Ectodermal cell (in vitro differentiated cells): ENCODE data around the gene CTSA.

Experiments used
- H3K27ac ChIP-seq: 2 replicates; pipeline ENCODE4 v1.7.0; 2013; ENCODE audit warnings: mild to moderate bottlenecking, low read depth, low read length; ENCODE audit not compliant: insufficient read depth, poor library complexity, severe bottlenecking
- H3K27me3 ChIP-seq: 2 replicates; pipeline ENCODE4 v1.7.0; 2013; ENCODE audit warnings: mild to moderate bottlenecking, low read length; ENCODE audit not compliant: insufficient read depth, control insufficient read depth, poor library complexity, severe bottlenecking
- H3K36me3 ChIP-seq: one replicate; pipeline ENCODE4 v1.7.0; 2013; ENCODE audit warnings: low read length; ENCODE audit not compliant: control insufficient read depth, insufficient read depth
- H3K4me1 ChIP-seq: one replicate; pipeline ENCODE4 v1.7.0; 2013; ENCODE audit warnings: low read length; ENCODE audit not compliant: control insufficient read depth, insufficient read depth
- H3K4me3 ChIP-seq: 2 replicates; pipeline ENCODE4 v1.7.0; 2013; ENCODE audit warnings: low read depth, low read length, control low read depth; ENCODE audit not compliant: insufficient read depth
- H3K9me3 ChIP-seq: 2 replicates; pipeline ENCODE4 v1.7.0; 2013; ENCODE audit warnings: mild to moderate bottlenecking, low read length, moderate library complexity; ENCODE audit not compliant: control insufficient read depth
- WGBS, 2 experiments: methylation state at CpG; one replicate each; pipeline ENCODE4 v1.1.7; 2013; ENCODE audit warnings: missing lambda C conversion rate in 2 of 2; 5-methylcytosine and 5-hydroxymethylcytosine counted together

Gene CTSA

DNA sequence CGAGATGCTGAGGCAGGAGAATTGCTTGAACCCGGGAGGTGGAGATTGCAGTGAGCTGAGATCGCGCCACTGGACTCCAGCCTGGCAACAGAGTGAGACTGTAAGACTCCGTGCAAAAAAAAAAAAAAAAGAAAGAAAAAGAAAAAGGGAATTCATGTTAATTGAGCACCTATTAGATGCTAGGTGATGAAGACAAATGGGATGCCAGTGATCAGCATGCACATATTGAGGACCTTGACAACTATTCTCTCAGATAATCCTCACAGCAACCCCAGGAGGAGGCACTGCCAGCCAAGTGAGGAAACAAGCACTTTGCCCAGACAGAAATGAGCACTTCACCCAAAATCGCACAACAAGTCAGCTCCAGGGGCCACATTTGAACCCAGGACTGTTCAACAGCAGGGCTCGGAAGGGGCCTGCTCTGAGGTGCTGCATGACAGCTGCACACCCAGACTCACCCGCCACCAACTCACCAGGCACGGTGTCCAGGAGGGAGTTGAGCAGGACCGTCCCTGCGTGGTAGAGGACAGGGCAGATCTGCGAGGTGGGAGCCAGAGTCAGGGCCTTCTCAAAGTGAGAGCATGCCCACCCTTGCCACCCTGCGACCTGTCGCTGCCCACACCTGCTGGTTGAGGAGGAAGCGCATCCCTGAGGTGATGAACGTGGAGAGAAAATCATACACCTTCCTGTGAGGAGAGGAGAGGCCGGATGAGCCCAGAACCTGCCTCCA lies 16.2 kb downstream of the CTSA start:
- H3K4me1 ChIP-seq: peaks cover 10% of the 10 kb centered on the region
- no peaks in the 10 kb centered on the region for H3K27me3 ChIP-seq
- no peaks in the 10 kb centered on the region for H3K9me3 ChIP-seq
- 94 to 95% methylated on average over 17 of the region's 17 CpGs for WGBS, 2 experiments
- no peak overlapping the region for H3K27ac ChIP-seq
- H3K36me3 ChIP-seq: peaks cover 43% of the 10 kb centered on the region
- no peak overlapping the region for H3K4me3 ChIP-seq

DNA sequence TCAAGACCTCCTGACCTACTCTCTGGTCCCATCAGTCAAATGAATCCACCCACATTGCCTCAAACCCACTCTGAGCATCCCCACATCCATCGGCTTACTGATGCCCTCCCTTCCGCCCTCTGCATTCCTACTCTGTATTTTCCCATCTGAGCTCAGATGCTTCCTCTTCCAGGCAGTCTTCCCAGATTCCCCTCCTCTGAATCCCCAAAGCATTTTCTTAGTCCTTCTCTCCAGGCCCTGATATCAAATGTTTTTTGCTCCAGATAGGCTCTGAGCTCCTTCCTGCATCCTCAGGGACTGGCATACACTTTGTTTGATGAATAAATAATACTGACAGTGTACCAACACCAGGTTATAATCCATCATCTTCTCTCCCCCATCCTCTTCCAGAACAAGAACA lies 16.9 kb downstream of the CTSA start:
- WGBS, 2 experiments: 97% methylated on average over 2 of the region's 2 CpGs
- Histone ChIP-seq H3K27me3 (no peaks in the 10 kb centered on the region), H3K4me3 (no peak overlapping the region), H3K9me3 (no peaks in the 10 kb centered on the region), H3K4me1 (peaks cover 13% of the 10 kb centered on the region), H3K27ac (no peak overlapping the region), H3K36me3 (peaks cover 40% of the 10 kb centered on the region)

DNA sequence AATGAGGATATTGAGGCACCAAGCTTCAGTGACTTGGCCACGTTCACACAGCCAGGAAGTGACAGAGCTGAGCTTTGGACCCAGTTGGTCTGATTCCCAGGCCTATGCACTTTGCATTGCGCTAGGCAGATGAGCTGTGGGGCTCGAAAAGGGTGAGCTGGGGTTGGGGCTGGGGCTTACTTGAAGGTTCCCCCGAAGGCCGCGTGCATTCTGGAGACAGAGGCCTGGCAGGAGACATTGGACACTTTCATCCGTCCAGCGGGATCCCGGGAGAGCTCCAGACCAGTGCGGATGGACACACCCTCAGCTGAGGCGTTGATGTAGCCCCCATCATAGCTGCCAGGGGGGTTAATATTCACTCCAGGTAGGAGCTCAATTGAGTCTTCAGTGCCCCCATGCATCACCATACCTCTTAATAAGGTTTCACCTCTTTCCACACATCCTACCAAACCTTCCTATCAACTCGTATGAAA lies 18.2 kb downstream of the CTSA start:
- H3K36me3 ChIP-seq: peaks cover 38% of the 10 kb centered on the region
- peaks cover 13% of the 10 kb centered on the region for H3K4me1 ChIP-seq
- no peaks in the 10 kb centered on the region for H3K9me3 ChIP-seq
- WGBS, 2 experiments: 93 to 96% methylated on average over 12 of the region's 12 CpGs
- no peaks in the 10 kb centered on the region for H3K27me3 ChIP-seq
- H3K4me3 ChIP-seq: no peak overlapping the region
- no peak overlapping the region for H3K27ac ChIP-seq

DNA sequence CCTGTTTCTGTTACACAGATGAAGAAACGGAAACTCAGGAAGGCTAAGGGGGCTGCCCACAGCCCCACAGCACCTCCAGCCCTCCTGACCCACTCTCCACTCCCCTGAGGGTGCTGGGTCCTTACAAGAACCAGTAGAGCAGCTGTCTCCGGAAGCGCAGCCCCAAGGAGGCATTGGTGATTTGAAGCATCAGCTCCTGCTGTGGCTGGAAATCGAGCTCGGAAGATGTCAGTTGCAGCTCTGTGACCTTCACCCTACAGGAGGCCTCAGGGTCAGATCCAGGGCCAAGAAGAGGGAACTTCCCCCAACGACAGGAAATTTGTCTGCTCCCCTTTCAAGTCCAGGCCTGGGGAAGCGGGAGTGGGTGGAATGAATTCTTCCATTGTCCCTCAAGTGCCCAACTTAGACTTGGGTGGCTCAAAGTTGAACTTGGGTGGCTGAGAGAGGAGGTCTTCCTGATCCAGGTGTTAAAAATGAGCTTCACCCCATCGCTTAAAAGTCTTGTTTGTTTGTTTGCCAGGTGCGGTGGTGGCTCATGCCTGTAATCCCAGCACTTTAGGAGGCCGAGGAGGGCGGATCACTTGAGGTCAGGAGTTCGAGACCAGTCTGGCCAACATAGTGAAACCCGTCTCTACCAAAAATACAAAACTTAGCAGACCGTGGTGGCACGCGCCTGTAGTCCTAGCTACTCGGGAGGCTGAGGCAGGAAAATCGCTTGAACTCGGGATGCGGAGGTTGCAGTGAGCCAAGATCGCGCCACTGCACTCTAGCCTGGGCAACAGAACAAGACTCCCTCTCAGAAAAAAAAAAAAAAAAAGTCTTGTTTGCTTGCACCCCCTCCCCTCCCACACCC lies 18.9 kb downstream of the CTSA start:
- Histone ChIP-seq H3K27ac (no peak overlapping the region), H3K4me3 (peak overlapping the region; percentile 69), H3K36me3 (peaks cover 31% of the 10 kb centered on the region), H3K27me3 (no peaks in the 10 kb centered on the region), H3K4me1 (peaks cover 13% of the 10 kb centered on the region), H3K9me3 (no peaks in the 10 kb centered on the region)
- 88% methylated on average over 21 to 22 of the region's 22 CpGs for WGBS, 2 experiments

DNA sequence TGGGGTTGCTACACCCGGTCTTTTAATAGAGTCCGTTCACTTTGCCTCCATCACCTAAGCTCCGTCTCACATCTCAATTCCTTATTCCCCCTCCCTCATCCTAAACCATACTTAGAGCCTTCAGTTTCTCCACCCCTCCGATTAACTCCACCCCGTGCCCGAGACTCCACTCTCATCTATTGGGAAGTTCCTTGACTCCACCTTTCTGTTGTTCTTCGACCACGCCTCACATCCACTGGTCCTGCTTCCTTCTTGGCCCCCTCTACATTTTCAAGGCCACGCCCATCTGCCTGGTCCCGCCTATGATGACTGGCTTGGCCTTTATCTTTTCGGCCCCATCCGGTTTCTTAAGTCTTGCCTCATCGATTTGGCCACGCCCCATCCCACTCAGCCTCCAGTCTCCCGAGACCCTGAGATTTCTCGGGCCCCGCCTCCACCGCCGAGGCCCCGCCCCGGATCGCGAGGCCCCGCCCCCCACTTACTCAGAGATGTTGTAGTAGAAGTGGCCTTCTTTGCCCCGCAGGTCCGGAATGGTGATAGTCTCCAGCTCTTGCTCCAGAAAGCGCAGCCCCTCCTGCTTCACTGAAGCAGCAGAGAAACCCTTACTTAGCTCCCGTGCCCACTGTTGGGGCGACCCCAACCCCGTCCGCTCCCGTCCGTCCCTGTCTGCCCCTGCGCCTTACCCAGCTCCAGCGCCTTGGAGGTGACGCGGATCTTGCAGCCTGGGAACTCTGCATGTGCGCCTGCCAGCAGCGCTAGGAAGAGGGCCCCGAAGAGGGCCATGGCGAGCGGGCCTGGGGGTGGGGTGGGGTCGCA lies 19.7 kb downstream of the CTSA start:
- WGBS, 2 experiments: 2 to 3% methylated on average over 43 of the region's 43 CpGs
- Histone ChIP-seq H3K4me1 (peaks cover 13% of the 10 kb centered on the region), H3K9me3 (no peaks in the 10 kb centered on the region), H3K36me3 (peaks cover 23% of the 10 kb centered on the region), H3K27ac (peak overlapping the region; percentile 96), H3K4me3 (peak overlapping the region; percentile 69), H3K27me3 (no peaks in the 10 kb centered on the region)

DNA sequence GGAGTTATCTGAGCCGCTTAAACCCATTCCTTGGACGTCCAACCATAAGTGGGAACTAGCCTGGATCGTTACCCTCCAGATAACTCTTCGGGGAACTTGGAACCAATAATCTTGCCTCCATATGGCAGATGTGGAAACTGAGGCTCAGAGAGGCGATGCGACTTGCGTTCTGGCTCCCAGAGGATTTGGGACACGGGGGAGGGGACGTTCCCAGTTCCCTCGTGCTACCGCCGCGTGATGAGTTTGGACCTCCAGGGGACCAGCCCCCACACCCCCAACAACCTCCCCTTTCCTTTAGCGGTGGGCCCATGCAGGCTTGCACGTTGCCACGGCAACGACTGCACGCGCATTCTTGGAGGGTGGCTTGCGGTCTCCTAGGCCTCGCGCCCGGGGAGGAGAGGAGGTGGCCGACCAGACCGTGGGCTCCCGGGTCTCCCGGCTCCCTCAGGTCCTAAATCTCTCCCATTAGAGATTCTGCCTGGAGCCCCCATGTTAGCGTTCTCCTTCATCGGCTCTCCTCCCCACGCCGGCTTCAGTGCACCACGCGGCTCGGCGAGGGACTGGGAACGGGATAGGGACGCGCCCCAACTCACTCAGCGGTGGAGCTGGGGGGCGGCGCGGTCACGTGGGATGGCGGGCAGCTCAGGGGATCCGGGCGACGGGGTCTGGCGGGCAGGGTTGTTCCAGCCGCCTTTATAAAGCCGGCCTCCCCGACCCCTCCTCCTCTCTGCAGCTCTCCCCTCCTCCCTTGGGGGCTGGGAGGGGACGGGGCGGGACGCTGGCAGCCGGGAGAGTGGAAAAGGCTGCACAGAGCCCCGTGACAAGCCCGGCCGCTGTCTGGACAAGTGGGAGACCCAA lies 20.6 kb downstream of the CTSA start, which contains the start of gene PLTP:
TSS of gene PLTP (minus strand) at position 670 of the 858 bp plus-strand sequence. CDS start 703 bp downstream, outside the sequence.
- peak within 1 kb of the TSS; percentile 96 for H3K27ac ChIP-seq
- peaks cover 13% of the 10 kb centered on the region for H3K4me1 ChIP-seq
- no peaks in the 10 kb centered on the region for H3K9me3 ChIP-seq
- 1% methylated on average over 58 of the region's 58 CpGs for WGBS, 2 experiments
- H3K36me3 ChIP-seq: peaks cover 17% of the 10 kb centered on the region
- peak within 1 kb of the TSS; percentile 69 for H3K4me3 ChIP-seq
- H3K27me3 ChIP-seq: no peaks in the 10 kb centered on the region

DNA sequence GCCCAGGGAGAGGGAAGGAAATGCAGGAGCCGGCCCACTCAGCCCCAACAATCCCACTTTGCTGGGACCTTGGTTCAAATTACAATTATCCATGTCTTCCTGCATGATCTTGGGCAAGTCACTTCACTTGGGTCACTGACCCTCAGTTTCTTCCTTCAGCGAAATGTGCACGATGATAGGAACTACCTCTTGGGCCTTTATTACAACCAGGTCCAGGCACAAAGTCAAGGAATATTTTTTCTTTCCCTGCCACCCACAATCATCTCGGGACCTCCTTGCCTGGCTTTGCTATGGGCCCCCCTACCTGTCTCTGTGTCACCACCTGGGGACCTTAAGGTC lies 21.2 kb downstream of the CTSA start:
- Histone ChIP-seq H3K27ac (no peak overlapping the region), H3K4me1 (peaks cover 13% of the 10 kb centered on the region), H3K9me3 (no peaks in the 10 kb centered on the region), H3K27me3 (no peaks in the 10 kb centered on the region), H3K36me3 (peaks cover 16% of the 10 kb centered on the region), H3K4me3 (peak overlapping the region; percentile 69)
- WGBS, 2 experiments: 39 to 41% methylated on average over 4 of the region's 4 CpGs

DNA sequence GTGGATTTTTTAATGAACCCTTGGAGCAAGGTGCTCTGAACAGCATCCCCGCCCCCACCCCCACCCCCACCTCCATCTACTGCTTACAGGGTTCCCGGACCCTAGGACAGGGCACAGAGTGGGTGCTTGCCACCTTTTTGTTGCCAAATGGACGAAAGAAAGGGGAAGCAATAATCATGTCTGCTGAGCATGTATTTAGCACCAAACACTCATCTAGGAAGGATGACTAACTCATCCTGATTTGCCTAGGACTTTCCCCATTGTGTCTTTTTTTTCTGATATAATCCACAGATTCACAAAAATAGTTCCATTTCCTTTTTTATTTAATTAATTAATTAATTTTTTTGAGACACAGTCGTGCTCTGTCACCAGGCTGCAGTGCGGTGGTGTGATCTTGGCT lies 22.0 kb downstream of the CTSA start:
- no peaks in the 10 kb centered on the region for H3K27me3 ChIP-seq
- H3K27ac ChIP-seq: no peak overlapping the region
- WGBS, 2 experiments: 86 to 91% methylated on average over 4 to 5 of the region's 5 CpGs
- peaks cover 13% of the 10 kb centered on the region for H3K4me1 ChIP-seq
- no peaks in the 10 kb centered on the region for H3K9me3 ChIP-seq
- H3K36me3 ChIP-seq: peaks cover 9% of the 10 kb centered on the region
- H3K4me3 ChIP-seq: no peak overlapping the region

DNA sequence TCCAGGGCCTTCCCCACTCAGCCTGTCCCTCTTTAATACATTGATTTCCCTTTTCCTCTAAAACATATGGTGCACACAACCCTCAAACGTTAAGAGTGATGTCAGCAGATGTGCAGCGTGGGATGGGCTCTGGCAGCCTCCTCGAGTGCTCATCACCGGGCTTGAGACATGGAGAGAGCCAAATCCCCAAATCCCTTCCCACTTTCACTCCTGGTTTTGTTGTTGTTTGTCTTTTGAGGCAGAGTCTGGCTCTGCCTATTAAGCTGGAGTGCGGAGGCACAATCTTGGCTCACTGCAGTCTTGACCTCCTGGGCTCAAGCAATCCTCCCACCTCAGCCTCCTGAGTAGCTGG lies 26.6 kb downstream of the CTSA start:
- no peaks in the 10 kb centered on the region for H3K27me3 ChIP-seq
- 89 to 90% methylated on average over 5 of the region's 5 CpGs for WGBS, 2 experiments
- no peaks in the 10 kb centered on the region for H3K9me3 ChIP-seq
- H3K4me3 ChIP-seq: no peak overlapping the region
- peaks cover 3% of the 10 kb centered on the region for H3K4me1 ChIP-seq
- H3K27ac ChIP-seq: no peak overlapping the region
- H3K36me3 ChIP-seq: no peaks in the 10 kb centered on the region
